NCI-H1105 (cell line): ENCODE data around the gene IQSEC2.

Source experiments
- DNase-seq: peaks from one replicate; lab custom pipeline; 2025; lab: John Stamatoyannopoulos, UW

The IQSEC2 gene

GRCh38 chrX:53268173-53268572 lies 13.2 kb downstream of the IQSEC2 start:
- DNase-seq, result no peak

- DNase-seq, result no peak
Measured at GRCh38 chrX:53266914-53267313, 14.5 kb downstream of the IQSEC2 start.

GRCh38 chrX:53265771-53266574 lies 15.4 kb downstream of the IQSEC2 start:
- no peak for DNase-seq

- no peak for DNase-seq
Measured at GRCh38 chrX:53263597-53264094, 17.7 kb downstream of the IQSEC2 start.

GRCh38 chrX:53262918-53263394 lies 18.4 kb downstream of the IQSEC2 start:
- DNase-seq, result no peak

- DNase-seq, result no peak
Measured at GRCh38 chrX:53262189-53262917, 19.0 kb downstream of the IQSEC2 start.

GRCh38 chrX:53261355-53261972 lies 19.9 kb downstream of the IQSEC2 start:
- no peak for DNase-seq

- no peak for DNase-seq
Measured at GRCh38 chrX:53260836-53261235, 20.5 kb downstream of the IQSEC2 start.

GRCh38 chrX:53257670-53258423 lies 23.5 kb downstream of the IQSEC2 start:
- no peak for DNase-seq

GRCh38 chrX:53257166-53257565 lies 24.2 kb downstream of the IQSEC2 start:
- no peak for DNase-seq

GRCh38 chrX:53256446-53257041 lies 24.8 kb downstream of the IQSEC2 start:
- no peak for DNase-seq

- no peak for DNase-seq
Measured at GRCh38 chrX:53255738-53256191, 25.6 kb downstream of the IQSEC2 start.

GRCh38 chrX:53254570-53255461 lies 26.6 kb downstream of the IQSEC2 start:
- DNase-seq, result no peak

GRCh38 chrX:53253293-53254020 lies 27.9 kb downstream of the IQSEC2 start:
- no peak for DNase-seq

GRCh38 chrX:53251307-53251706 lies 30.1 kb downstream of the IQSEC2 start:
- no peak for DNase-seq

GRCh38 chrX:53250556-53250955 lies 30.8 kb downstream of the IQSEC2 start:
- no peak for DNase-seq

GRCh38 chrX:53249408-53250042 lies 31.9 kb downstream of the IQSEC2 start:
- DNase-seq, result no peak

- DNase-seq, result no peak
Measured at GRCh38 chrX:53247928-53248327, 33.5 kb downstream of the IQSEC2 start.

- DNase-seq, result no peak
Measured at GRCh38 chrX:53246231-53246630, 35.2 kb downstream of the IQSEC2 start.
